ENCODE data around the gene FRMPD1.

Gene FRMPD1

DNA sequence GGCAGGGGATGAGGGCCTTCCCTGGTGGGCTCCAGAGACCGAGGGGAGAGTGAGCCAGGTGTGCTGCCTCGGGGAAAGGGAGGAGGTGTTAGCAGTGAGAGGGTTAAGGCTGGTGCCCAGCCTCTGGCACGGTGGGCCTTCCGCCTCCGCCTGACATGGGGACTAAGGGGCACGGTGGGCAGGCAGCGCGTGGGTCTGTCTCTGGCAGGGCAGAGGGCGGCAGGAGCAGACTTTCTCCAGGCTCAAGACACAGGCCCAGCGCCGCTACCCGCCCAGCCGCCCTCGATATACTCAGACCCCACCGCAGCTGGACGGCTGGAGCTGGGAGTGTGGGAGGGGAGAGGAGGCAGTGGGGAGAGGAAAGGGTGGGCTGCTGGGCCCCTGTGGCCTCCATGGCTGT, 14.9 kb upstream of the FRMPD1 start:
- no peak for DNase-seq (ENCODE audit: low read depth)

DNA sequence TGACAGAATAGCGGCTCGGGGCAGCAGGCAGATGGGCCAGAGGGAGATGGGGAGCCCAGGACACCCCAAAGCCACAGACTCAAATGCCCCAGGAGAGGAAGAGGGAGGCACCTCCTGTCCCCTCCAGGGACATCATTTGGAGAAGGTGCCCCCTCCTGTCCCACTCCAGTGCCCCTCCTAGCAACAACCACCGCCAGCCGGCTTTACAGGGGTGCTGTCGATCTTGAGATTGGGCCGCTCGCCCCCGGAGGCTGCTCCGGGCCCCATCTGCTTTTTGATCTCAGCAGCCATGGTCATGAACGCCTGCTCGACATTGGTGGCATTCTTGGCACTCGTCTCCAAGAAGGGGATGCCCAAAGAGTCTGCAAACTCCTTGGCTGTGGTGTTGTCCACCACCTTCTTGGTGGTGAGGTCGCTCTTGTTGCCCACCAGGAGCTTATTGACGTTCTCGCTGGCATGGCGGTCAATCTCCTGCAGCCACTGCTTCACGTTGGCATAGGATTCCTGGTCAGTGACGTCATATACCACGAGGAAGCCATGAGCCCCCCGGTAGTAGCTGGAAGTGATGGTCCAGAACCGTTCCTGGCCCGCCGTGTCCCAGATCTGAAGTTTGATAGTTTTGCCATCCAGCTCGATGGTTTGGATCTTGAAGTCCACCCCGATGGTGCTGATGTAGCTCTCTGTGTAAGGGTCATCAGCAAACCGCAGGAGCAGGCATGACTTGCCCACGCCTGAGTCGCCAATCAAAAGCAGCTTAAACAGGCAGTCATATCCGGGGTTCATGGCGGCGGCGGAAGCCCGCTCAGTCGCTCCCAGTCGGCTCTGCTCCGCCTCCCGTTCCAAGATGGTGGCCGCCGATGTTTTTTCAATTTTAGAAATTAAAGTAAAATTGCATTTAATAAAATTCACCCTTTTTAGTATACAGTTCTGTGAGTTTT, 14.0 kb upstream of the FRMPD1 start:
- DNase-seq (ENCODE audit: low read depth), result no peak

DNA sequence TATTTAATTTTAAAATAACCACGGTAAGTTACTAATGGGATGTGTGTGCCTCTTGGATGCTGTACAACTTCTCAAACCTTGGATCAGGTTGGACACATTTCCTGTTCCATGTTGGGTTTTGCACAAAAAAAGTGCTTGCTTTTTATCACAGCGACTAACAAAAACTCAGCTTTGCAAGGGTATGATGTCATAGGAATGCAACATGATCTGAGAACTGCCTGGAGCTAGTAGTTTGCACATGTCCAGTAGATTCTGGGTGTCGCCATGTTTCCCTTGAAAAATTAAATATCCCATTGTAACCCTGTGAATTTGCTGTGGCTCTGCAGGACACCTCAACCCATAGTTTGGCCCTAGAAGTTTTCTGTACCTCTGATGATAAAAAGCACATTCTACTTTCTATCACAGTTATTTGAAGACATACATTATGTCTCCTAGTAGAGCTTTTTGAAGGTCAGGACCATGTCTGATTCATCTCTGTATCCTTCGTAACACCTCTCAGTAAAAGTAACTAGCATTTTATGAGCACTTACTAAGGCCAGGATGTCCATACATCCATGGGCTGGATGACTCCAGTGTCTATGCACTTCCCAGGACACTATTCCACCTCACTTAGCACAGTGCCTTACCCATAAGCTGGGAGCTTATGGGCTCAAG, 11.5 kb upstream of the FRMPD1 start:
- no peak for DNase-seq (ENCODE audit: low read depth)

DNA sequence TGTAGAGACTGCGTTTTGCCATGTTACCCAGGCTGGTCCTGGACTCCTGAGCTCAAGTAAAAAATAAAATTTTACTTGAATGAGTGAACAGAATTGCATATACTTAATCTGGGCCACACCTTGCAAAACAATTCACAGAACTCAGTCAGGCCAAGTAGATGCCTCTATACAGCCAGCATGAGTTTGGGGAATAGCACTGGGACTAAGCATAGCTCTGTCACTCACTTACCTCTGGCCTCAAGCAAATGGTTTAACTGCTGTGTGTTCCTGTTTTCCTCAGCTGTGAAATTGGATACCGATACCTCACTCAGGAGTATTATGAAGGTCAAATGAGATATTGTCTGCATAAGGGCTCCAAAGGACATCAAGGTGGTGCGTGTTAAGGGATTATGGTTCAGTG, 10.9 kb upstream of the FRMPD1 start:
- DNase-seq (ENCODE audit: low read depth), result no peak

DNA sequence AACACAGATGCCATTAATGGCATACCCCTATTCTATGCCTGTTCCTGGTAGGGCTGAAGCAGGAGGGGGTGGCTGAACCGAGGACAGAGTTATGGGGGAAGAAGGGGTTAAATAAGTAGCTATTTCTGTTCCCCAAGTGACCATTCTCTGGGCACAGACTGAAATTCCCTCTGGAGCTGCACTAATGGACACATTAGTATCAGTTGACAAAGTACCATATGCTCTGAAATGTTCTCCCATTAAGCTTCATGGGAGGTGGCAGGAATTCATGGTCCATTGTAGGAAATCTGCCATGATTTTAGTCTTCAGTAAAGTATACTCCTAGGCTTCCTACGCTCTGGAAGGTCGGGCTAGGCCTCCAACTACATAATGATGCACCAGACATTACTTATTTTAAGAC, 10.5 kb upstream of the FRMPD1 start:
- DNase-seq (ENCODE audit: low read depth), result no peak

DNA sequence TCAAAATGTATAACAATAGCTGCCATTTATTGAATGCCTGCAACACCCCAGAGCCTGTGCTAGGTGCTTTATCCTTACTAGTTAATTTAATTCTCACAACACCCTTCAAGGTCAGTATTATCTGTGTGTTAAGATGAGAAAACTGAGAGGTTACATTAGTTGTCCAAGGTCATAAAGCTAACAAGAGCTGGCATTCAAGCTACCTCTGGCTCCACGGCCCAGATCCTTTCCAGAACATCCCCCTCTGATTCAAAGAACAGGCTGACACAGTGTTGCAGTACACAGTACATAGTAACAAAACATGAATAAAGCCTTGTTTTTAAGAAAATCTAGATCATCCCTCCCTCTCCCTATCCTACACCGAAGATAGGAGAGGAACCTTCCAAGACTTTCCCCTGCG, 9.4 kb upstream of the FRMPD1 start:
- no peak for DNase-seq (ENCODE audit: low read depth)

DNA sequence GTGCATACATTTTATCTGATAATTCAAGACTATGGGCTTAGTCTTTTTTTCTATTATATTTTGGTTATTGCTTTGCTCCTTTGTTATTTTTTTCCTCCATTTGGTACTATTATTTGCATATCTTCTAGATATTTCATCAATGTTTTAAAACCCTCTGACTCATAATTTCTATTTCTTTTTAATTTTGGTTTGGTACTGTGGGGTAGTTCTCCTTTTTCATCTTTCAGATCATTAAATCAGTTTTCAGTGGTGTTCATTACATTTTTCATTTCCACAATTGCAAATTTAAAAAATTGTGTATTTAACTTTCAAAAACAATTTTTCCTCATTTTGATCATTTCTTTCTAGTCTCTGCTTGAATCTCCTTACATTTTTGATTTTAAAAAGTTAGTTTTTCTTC, 7.5 kb upstream of the FRMPD1 start:
- DNase-seq (ENCODE audit: low read depth), result no peak

DNA sequence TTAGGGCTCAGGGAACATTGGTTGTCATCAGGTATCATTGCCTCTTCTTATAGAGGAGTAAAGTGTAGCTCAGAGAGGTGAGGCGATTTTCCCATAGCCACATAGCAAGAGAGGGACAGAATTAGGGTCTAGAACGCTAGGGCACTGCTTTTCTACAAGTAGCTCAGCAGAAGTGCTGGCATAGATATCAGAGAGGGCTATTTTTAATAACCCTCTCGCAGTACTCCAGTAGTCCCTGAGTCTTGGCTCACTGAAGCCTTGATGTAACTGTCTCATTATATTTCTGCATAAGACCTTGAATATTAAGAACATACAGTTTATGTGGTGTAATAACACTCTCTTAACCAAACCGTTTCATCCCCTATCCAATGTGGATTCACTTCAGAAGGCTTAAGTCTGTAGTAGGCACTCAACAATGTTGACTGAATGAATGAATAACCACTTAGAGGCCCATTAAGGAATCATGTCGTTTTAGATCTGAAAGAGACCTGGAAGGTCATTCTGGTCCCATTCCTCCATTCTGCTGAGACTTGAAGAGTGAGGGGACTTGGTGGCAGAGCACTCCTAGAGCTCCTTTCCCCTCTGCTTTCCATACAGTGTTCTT, 4.7 kb upstream of the FRMPD1 start:
- no peak for DNase-seq (ENCODE audit: low read depth)

DNA sequence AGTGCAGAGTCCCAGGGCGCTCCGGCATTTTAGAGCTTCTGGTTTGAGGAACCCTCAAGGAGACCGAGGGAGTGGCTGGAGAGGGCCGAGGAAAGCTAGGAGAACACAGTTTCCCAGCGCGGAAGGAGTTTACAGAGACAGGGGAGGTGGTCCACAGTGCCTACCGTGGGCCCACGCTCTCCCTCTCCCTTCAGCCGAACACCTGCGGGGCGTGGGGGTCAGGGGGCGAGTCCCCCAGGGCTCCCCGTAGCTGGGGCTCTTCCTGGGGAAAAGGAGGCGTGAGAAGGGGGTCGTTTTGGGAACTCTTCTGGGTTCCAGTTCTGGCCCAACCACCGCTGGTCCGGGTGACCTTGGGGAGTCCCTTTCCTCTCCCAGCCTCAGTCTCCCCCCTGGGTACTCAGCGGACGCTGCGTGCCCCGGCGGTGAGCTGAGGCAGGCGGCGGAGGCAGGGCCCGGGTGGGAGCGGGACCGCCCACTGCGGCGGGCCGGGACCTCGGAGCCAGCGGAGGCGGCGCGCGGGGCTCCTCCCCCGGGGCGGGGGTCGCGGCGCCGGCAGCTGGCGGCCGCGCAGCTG, 368 bp upstream of the FRMPD1 start:
- DNase-seq (ENCODE audit: low read depth), result no peak

DNA sequence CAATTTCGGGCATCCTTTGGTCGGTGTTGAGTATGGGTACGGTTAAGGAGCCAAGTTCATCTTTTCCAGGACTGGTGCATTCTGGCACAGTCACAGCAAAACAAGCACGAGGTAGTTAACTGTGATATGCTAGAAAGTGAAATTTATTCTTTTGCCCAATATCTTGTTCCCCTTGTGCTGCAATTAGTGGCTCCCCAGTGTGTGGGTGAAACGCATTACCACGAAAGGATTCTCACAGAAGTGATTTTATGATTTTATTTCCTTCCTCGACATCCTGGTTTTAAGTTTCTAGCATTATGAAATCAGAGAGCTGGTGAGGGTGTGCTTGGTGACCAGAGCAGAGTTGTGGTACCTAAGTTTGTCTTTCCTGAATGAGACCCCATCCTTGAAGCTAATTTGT, 1.5 kb downstream of the FRMPD1 start:
- no peak for DNase-seq (ENCODE audit: low read depth)

DNA sequence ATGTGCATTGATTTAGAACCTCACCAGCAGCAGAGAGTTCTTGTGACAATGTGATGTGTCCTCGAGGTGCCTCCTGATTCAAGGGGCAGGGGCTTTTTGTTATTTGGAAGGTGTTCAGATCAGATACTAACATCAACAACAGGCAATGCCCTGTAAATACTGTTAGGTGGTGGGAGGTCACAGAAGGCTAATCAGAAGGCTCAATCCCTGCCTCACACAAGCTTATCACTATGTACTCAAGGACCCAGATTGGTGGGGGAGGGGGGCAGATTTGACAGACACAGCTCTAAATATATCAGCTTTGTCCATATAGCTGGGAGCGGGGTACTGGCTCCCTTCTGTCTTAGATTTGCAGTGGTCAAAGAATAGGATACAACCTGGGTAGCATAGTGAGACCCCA, 2.6 kb downstream of the FRMPD1 start:
- DNase-seq (ENCODE audit: low read depth), result no peak

DNA sequence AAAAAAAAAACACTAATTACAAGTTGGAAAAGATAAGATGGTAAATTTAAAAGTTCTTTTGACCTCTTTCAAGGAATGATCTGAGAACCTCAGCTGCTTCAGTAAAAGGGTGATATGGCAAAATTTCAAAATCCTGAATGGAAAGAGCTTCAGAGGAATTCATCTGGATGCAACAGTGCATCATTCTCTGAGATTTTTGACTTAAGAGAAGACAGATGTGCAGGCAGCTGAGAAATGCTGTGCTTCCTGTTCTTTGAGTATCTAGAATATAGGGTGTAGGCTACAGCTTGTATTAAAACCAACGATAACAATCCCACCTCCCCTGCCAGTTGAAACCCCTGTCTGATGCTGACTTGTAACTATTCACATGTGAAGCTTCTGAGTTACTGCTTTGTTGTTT, 6.2 kb downstream of the FRMPD1 start:
- no peak for DNase-seq (ENCODE audit: low read depth)

DNA sequence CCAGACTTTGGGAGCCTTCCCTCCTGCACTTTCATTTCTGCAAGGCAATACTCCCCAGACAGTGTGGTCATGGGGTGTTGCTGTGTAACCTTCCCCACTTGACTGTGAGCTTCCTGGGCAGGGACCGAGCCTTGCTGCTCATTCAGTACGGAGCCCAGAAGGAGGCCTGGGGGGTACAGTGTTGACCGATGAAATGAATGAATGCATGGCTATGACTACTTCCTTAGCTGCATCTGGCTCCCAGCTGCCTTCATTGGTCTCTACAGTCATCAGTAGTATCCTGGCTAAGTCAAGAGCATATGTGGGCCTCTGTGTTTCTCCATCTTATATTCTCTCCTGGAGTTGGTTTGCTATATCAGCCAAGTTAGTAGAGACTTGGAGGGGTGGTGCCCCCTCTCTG, 9.9 kb downstream of the FRMPD1 start:
- no peak for DNase-seq (ENCODE audit: low read depth)

DNA sequence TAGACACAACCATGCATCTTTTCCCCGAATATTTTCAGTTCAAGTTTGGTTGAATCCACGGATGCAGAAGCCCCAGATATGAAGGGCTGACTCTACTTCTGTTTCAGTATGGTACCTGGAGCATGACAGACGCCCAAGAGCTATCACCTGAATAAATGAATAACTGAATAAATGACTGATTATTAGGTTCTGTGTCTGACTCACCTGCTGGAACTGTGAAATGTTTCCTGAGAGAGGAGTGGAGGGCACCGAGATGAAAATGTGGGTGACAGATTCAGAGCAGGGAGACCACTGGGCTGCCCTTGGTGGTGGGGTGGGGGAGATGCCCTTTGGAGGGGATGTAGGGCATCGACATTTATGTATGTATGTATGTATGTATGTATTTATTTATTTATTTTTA, 13.2 kb downstream of the FRMPD1 start:
- no peak for DNase-seq (ENCODE audit: low read depth)

DNA sequence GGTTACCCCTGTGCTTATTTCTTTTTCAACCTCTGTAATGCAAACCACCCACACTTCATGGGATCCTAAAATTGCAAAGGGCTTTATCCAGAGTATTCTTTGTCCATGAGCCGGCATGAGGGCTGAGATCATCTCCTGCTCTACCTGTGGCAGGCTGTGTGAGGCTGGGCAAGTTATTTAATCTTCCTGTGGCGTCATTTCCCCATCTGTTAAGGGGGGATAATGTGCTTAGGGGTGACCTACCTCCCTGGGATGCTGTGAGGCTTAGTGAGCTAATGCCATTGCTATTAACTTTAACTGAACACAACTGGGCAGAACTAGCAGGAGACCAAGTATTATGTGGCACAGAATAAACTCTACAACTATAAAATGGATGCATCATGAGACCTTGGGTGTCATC, 17.0 kb downstream of the FRMPD1 start:
- DNase-seq (ENCODE audit: low read depth), result no peak

DNA sequence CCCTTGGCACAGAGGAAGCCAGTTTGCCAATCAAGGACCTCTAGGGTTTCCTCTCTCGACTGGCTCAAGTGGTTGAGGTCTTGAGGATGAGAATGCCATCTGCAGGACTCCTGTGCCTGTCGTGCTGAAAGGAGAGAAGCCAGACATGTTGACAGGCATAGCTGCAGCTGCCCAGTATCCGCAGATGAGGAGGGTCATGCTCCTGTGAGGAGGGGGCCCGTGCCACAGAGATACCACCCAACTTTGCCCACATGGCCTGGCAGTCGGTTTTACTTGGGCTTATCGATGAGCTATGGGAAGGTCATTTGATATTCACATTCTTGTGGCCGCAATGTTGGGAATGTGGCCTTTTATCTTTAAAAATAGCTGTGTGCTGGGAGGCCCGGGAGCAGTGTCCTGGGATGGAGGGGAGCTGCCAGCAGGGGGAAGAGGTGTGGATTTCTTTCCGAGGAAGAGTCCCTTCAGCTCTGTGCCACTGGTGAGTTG, 17.4 kb downstream of the FRMPD1 start:
- no peak for DNase-seq (ENCODE audit: low read depth)

DNA sequence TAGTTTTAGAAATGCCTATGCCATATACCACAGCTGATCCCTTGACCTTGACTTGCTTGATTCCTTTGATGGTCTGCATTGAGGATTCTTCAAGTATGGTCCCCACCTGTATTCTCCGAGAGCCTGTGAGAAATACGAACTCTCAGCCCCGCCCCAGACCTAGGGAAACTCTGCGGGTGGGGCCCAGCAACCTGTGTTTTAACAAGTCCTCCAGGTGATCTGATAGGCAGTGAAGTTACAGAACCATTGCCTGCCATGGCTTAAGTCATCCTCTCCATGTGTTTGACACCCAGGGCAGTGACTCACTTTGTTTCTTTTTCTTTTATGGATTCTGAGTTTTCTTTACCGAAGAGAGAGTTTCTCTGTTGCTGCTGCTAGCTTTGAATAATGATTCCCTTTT, 18.5 kb downstream of the FRMPD1 start:
- no peak for DNase-seq (ENCODE audit: low read depth)

DNA sequence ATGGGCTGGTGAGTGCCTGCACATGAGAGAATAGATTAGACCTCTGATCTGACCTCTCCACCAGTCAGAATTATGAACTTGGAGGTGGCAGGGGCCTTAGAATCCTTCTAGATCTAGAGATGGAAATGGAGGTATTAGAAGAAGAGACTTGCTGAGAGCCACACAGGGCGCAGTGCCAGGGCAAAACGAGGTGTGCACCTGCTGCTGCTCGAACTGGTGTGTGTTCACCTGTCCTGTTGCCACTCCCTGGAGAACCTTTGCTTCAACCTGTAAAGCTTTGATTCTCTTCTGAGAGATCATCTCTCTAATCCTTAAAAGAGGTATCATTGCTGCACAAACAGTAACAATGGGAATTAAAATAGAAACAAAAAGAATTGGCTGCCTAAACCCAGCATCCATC, 24.9 kb downstream of the FRMPD1 start:
- no peak for DNase-seq (ENCODE audit: low read depth)

DNA sequence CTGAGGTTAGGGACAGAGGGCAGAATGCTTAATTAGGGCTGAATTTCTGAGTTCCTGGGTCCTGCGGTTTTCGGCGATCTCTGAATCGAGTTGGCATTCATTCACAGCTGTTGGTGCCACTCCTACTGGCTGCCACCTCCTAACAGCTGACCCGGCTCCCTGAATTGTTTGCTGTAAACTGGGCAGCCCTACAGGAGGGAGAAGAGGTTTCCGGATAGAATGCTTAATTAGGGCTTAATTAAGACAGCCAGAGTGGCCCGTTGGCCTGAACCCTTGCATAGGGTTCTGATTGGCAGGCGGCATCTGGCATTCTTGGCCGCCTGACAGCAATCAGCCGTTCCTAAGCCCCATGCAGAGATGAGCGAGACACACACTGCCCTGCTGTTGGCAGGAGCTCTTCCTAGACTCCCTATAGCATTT, 25.7 kb downstream of the FRMPD1 start:
- no peak for DNase-seq (ENCODE audit: low read depth)

DNA sequence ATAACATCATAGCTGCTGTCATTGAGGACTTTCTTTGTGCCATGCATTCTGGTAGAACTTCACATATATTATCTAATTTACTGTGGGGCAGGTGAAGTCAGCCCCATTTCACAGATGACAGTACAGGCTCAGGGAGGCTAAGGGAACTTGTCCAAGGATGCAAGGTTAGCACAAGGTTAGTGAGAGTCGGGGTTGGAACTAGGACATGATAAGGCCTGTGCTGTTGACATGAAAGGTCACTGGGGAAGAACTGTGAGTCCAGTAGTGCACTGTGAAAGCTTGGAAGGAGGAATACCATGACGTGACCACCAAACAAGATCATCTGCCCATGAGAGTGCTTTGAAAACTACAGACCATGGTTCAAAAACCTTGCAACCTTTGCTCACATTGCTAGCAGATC, 26.7 kb downstream of the FRMPD1 start:
- DNase-seq (ENCODE audit: low read depth), result no peak

DNA sequence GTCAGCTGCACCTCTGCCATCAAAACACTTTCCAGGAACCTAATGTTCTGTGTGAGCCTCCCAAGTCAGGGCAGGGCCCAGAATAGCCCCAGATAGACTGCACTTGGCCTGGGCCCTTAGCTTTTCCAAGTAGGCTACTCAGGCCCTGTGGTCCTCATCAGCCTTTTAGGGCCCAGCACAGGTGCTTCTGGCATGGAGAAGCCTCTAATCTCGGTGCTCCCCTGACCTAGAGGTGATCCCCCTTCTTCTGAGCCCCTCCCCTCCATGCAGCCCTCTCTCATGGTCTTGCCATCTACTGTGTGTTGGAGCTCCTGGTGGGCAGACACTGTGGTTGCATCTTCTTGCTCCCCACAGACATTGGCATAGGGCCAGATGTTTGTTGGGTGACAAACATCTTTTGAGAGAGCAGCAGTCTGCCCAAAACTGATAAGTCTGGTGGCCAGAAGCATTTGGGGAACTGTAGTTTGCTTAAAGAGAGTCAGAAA, 28.1 kb downstream of the FRMPD1 start:
- no peak for DNase-seq (ENCODE audit: low read depth)

DNA sequence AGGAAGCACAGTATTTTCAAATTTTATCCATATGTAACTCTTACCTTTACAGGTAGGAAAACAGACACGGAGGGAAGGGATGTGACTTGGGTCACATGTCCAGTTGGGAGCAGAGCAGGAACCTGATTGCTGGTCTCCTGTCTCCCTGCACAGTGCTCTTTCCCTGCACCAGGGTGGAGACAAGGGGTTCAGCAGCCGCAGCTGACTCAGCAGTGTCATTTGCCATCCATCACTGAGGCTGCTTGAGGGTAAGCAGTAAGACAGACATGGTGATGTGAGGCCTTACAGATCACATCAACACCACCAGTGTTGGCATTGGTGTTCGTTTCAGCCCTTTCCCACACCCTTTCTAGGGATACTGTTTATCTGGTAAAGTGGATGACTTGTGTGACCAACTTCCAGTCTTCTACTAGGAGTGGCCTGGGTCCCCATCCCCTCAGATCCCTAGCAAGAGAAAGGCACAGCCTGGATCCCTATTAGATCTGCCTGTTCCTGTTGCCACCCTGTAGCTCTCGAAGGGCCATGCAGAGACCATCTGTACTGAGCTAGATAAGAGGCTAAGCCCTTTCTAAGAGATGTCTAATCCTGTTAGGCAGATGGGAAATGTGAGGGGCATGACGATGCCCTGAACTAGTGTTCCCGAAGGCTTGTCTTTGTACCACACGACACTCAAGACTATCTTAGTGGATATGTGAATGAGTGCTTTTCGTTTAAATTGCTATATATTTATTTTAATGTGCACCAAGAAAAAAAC, 29.1 kb downstream of the FRMPD1 start:
- no peak for DNase-seq (ENCODE audit: low read depth)
